GM15510 (cell line): ENCODE data around the gene TTC14.

ENCODE experiments used
- POLR2A ChIP-seq: IDR thresholded peaks from 3 replicates; pipeline ENCODE4 v1.6.1; 2011; ENCODE audit warnings: borderline replicate concordance; ENCODE audit not compliant: insufficient read length; ENCODE audit errors: extremely low read depth

TTC14 gene, protein sequence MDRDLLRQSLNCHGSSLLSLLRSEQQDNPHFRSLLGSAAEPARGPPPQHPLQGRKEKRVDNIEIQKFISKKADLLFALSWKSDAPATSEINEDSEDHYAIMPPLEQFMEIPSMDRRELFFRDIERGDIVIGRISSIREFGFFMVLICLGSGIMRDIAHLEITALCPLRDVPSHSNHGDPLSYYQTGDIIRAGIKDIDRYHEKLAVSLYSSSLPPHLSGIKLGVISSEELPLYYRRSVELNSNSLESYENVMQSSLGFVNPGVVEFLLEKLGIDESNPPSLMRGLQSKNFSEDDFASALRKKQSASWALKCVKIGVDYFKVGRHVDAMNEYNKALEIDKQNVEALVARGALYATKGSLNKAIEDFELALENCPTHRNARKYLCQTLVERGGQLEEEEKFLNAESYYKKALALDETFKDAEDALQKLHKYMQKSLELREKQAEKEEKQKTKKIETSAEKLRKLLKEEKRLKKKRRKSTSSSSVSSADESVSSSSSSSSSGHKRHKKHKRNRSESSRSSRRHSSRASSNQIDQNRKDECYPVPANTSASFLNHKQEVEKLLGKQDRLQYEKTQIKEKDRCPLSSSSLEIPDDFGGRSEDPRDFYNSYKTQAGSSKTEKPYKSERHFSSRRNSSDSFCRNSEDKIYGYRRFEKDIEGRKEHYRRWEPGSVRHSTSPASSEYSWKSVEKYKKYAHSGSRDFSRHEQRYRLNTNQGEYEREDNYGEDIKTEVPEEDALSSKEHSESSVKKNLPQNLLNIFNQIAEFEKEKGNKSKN

DNA sequence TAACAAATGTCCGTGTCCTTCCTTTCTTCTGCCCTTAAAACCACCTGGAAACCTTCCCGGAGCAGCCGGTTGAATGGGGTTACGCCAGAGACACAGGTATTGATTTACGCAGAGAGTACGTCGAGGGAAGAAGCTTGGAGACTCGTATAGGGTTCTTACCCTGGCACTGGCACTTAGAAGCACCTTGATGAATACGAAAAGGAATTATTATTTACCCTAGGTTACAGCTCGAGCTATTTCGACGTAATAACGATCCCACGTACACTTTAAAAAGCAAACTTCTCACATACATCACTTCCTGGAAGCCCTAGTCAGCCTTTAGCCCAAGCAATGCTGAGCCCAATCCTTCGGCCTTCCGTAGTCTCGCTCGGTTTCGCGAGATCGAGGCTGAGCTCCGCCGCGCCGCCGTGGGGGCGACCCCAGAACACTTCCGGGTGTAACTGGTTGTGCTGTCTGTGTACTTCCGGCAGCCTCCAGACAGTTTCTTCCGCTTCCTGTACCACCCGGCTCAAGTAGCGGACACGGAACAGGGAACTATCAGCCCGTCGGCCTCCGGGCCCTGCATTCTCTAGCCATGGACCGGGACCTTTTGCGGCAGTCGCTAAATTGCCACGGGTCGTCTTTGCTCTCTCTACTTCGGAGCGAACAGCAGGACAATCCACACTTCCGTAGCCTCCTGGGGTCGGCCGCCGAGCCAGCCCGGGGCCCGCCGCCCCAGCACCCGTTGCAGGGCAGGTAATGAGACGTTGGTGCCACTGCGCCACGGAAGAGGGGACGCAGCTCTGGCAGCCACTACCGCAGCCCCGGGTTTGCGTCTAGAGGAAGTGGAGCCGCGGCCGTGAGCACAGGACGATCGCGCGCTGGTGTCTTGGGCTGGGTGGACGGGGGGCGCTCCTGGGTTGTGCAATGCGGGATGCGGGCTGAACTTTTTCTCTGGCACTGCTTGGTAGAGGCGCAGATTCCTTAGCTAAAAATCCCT lies at the start of gene TTC14:
Gene TTC14, plus strand, starts transcription at position 476 of the 979 bp plus-strand sequence. Its CDS starts 99 bp downstream, at position 575.
- peak; percentile 86 for TF ChIP-seq POLR2A

DNA sequence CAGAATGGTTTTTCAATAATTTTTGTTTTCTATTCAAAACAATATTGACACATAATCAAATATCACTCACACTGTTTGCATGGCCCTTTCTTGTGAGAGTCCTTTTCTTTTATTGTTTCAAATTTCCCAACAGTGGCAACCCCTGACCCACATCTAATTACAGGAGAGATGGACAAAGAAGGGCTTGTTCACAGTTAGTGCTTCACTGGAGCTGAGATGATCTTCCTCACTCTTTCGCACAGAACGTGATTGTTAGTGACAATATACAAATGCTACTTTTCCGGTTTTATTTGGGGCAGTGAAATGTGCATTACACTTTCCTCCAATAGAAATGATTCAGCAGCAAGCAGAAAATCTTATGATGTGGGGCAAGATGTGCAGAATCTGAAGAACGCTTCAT lies 38.6 kb upstream of the TTC14 start:
- TF ChIP-seq POLR2A = no peak

DNA sequence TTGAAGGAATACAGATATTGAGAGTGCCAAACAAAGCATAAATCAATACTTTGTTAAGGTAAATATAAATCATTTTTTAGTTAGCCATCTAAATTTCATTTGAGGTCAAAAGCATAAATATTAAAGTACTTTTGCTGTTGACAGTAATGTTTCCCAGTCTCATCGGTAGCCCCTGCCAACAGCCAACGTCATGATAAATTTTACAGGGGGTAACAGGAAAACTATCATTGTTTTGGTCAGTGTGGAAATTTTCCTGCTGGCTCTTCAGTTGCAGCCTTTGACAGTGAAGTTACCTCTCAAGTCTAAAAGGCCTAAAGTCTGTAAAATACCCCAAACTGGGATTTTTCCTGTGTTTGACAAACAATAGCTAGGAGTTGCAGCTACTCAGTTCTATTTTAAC lies 37.3 kb upstream of the TTC14 start:
- TF ChIP-seq POLR2A = no peak

DNA sequence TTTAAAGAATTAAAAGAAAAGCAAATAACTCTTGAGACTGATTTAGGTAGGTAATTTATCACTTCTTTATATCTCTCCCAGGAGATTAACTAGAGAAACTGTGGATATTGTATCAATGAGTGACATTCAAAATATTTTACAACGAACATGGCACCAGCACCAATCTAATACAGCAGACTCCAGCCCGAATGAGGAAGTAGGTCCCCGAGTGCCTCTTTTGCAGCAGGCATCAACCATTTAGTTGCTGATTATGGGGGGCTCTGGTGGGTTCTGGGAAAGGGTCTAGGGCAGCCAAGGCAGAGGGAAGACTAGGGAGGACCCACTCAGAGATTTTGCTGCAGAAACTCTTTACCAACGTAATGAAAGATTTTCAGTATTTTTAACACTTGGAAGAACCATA lies 31.7 kb upstream of the TTC14 start:
- TF ChIP-seq POLR2A = no peak

DNA sequence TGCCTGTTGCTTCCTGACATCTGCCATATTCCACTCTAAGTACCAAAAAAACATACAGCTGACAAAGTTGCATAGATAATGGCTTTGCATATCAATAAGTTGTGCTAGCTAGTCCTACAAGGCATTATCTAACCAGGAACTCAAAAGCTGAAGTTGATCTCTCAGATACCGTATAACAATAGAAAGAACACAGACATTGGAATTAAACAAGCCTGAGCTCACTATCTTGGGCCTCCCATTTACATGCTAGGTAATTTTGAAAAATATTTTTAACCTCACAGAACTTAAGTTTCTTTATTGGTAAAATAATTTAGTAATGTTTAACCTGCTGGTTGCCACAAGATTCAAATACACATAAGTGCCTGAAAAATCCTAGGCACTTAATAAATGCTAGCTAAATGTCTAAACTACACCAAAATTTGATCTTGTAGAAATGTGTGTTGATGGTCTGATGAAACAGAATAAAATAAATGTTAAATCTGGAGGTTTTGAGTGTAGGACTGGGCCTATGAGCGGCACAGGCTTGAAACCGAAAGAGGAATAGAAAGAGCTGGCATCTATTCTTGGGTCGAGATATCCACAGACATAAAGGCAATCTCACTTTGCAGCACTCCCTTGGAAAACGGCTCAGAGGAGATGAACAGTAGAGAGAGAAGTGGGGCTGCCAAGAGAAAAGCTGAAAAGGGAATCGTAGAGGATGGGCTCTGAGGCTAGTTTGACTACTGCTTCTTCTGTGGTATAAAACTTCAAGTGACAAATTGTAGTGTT lies 29.9 kb upstream of the TTC14 start:
- TF ChIP-seq POLR2A = no peak

DNA sequence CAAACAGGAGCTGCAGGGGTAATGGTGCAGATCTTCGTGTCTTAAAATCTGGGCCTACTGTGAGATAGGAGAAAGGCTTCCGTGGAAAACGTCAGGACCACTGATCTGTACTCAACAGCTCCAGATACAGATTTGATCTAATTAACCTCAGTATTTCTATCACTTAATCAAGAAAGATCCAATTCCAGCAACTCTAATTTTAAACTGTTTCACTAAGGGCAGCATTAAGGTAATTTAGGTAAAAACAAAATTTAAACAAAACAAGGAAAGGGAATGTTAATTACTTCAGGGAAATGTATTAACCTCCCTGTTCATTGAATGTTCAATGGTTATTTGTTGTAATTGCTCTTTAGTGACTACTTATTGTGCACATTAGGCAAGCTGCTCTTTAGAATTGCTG lies 26.4 kb upstream of the TTC14 start:
- TF ChIP-seq POLR2A = no peak

DNA sequence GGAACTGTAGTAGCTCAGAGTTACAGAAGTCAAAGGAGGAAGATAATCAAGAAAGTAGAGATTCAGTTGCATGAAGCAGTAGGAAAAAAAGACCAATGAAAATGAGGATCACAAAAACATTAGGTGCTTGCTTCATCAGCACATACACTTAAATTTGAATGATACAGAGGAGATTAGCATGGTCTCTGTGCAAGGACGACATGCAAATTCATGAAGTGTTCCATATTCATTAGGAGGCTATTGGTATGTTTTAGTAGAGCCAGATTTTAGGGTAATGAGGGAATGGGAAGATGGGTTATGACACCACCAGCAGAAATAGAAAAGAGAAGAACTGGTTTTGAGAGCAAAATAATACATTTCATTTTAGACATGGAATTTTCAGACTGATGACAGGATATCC lies 21.0 kb upstream of the TTC14 start:
- TF ChIP-seq POLR2A = no peak

DNA sequence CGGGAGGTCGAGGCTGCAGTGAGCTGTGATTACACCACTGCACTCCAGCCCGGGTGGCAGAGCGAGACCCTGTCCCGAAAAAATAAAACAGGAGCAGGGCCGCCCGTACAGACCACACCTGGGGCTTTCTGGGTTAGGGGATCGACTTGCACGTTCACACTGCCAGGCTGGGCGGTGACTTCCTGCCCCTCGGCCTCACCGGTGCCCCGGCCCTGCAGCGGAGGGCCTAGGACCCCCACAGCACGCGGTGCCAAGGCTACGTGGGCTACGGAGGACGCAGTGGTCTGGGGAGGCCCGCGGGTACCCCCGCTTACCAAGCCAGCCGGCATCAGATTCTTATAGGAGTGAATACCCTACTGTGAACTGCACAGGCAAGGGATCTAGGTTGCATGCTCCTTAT lies 11.6 kb upstream of the TTC14 start:
- no peak for TF ChIP-seq POLR2A

DNA sequence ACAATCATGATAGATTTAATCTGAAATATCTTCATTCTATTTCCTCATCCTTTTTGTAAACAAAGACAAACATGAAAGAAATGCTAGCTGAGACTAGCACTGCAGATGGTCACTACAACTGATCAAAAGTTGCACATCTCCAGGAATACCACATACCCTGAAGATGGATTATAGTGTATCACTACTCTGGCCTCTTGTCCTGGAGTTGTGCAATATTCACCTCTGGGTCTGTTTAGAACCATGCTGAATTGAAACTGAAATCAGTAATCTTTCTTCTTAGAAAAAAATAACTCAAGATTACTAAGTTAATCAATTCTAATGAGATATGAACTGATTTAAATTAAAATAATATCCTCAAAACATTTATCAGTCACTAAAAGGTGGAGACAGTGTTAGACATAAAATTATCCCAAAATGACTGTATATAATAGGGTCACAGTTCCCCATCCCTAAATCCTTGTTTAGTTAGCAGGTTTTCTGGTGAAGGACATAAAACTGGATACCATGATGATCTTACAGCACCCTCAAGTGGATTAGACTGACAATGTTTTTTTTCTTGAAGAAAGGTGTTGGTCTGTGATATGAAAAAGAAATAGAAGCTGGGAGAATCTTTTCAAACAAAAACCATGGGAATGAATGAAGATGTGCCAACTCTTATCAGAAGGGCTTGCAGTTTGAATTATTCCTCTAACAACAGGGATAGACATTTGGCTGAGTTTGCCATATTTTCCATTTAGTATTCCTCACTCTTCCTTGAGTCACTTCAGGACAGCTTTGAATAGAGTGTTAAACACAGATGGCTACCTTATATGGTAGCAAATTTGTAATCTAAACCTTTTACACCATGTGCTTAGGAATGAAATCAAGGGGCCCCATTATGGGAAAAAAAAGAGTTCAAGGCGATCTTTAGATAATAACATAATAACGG lies 7.1 kb upstream of the TTC14 start:
- TF ChIP-seq POLR2A = no peak

DNA sequence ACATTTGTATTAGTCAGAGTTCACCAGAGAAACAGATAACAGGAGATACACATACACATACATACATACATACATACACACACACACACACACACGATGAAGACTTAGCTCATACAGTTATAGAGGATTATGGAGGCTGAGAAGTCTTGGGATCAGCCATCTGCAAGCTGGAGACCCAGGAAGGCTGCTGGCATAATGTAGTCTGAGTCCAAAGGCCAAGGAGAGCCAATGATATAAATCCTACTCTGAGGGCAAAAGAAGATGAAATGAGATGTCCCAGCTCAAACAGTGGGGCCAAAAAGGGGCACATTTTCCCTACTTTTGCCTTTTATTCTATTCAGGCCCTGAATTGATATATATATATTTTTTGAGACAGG lies 6.4 kb upstream of the TTC14 start:
- TF ChIP-seq POLR2A = no peak

DNA sequence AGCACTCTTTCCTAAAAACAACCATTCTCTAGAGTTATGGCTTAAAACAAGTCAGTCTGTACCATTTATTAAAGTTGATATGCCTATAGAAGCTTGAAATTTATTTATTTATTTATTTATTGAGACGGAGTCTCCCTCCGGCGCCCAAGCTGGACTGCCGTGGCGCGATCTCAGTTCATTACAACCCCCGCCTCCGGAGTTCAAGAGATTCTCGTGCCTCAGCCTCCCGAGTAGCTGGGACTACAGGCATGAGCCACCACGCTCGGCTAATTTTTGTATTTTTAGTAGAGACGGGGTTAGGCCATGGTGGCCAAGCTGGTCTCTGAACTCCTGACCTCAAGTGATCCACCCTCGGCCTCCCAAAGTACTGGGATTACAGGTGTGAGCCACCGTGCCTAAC lies 1.5 kb upstream of the TTC14 start:
- no peak for TF ChIP-seq POLR2A

DNA sequence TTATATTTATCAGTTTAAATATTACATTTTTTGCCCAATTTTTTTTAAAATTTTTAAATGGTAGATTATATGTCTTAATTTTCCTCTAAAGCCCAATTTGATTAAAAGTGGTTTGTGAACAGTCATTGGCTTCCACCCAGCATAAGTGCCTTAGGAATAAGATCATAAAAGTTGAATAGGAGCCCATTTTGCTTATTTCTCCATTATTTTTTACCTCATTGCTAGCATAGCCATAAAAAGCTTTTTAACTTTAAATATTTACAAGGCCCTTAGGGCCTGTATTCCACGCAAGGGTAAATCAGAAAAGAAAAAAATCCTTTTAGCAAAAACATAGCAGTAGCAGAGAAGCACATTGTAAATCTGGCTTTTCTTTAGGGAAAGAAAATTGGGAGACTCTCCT lies 9.0 kb downstream of the TTC14 start:
- TF ChIP-seq POLR2A = no peak

DNA sequence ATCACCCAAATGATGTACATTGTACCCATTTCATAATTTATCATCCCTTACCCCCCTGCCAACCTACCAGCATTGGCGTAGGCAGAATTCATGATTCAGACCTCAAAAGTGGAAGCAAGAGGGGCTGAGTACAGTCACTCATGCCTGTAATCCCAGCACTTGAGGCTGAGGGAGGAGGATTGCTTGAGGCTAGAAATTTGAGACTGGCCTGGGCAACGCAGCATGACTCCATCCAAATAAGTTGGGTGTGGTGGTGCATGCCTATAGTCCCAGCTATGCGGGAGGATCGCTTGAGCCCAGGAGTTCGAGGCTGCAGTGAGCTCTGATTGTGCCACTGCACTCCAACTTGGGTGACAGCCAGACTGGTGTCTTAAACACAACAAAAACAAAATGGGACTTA lies 10.4 kb downstream of the TTC14 start:
- no peak for TF ChIP-seq POLR2A

DNA sequence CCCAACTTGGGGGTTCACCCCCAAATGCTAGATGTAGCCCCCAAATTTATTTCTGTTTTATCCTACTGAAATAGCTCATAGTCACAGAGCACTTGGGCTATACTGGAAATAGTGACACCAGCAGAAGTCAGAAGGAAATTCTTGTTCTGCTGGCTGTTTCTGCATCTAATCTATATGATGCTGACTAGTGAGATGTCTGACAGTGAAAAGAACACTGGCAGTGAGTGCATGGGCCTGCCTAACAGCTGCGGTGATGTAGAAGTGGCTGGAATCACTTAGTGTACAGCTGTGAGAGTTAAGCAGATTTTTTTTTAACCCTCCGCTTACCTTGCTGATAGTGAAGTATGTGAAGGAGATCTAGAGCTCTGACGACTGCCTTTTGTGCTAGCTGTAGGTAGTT lies 14.0 kb downstream of the TTC14 start:
- no peak for TF ChIP-seq POLR2A

DNA sequence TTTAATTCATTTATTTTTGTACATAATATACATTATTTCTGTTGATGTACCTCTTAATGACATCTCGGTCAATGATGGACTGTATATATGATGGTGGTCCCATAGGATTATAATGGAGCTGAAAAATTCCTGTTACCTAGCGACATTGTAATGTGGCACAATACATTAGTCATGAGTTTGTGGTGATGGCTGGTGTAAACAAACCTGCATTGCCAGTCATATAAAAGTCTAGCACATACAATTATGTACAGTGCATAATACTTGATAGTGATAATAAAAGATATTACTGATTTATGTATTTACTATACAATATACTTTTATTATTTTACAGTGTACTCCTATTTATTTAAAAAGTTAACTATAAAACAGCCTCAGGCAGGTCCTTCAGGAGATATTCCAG lies 15.1 kb downstream of the TTC14 start:
- TF ChIP-seq POLR2A = no peak
